Activated CD4-positive, alpha-beta T cell treated with anti-CD3 and anti-CD28 coated beads for 48 hours (primary cell): Measurements from ENCODE around the gene ABHD11.
"Not testable (repeated sequence)": the region's sequence is repeated elsewhere in the genome, so short reads cannot be mapped to it uniquely, and the experiment has no call there.

ENCODE experiments used
- DNase-seq: peaks from one replicate; pipeline ENCODE4 v3.0.0-alpha.2; 2020

The ABHD11 gene, protein sequence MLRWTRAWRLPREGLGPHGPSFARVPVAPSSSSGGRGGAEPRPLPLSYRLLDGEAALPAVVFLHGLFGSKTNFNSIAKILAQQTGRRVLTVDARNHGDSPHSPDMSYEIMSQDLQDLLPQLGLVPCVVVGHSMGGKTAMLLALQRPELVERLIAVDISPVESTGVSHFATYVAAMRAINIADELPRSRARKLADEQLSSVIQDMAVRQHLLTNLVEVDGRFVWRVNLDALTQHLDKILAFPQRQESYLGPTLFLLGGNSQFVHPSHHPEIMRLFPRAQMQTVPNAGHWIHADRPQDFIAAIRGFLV

GRCh38 chr7:73738612-73739386 is at the start of gene ABHD11:
Gene ABHD11, minus strand, starts transcription at chr7:73738802. Its CDS starts 32 bp downstream, at chr7:73738770.
- DNase-seq: peak; percentile 99

GRCh38 chr7:73787786-73788048 is 49.1 kb upstream of the ABHD11 start:
- DNase-seq: not testable (repeated sequence)

DNA sequence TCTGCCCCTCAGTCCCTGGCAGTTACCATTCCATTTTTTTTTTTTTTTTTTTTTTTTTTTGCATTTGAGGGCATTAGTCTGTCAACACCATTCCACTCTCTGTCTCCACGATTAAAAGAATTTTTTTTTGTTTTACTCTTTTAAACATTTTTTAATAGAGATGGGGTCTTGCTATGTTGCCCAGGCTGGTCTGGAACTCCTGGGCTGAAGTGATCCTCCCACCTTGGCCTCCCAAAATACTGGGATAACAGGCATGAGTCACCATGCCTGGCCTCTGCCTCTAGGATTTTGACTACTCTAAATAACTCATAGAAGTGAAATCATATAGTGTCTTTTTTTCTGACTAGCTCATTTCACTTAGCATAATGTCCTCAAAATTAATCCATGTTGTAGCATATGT is 48.0 kb upstream of the ABHD11 start:
- no peak for DNase-seq

GRCh38 chr7:73779517-73779916 is 40.9 kb upstream of the ABHD11 start:
- no peak for DNase-seq

- no peak for DNase-seq
Measured at GRCh38 chr7:73778801-73779389, 40.3 kb upstream of the ABHD11 start.

- no peak for DNase-seq
Measured at GRCh38 chr7:73774923-73775322, 36.3 kb upstream of the ABHD11 start.

GRCh38 chr7:73773700-73774517 is 35.3 kb upstream of the ABHD11 start:
- no peak for DNase-seq

GRCh38 chr7:73770860-73771670 is 32.5 kb upstream of the ABHD11 start:
- no peak for DNase-seq

DNA sequence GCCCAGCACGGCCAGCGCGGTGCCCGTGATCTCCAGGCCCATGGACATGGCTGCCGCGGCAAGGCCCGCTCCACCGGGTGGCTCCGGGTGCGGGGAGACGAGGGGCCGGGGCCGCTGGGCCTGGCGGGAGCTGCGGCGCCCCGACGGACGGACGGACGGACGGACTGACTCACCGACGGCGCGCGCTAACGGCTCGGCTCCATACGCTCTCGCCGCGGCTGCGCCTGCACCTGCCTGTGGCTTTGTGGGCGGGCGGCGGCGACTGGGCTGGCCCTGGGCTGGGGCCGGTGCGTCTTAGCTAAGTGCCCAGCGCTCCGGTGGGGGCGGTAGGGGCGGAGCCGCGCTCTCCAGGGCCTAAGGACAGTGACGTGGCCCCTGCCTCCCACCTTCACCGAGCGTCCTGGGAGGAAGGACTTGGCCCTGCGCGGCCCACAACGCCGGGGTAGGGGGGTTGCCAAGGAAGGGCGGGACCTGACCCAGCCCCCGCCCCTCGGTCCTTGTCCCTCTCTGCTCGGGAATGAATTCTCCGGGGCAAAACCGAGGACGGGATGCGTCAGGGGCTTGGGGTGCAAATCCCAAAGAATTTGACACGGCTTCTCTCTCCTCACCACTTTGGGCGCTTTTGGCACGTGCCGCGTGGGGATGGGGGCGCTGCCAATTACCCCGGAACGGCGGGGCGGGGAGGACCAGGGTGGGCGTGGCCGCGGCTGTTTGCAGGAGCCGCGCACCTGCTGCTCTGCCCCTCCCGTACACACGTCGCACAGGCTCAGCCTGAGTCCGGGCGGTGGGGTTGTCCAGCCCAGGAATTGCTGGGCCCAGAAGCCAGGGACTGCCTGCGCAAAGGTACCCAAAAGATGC is 31.6 kb upstream of the ABHD11 start, which contains the start of gene CLDN3:
Gene CLDN3, minus strand, starts transcription at position 269 of the 858 bp plus-strand sequence. Its CDS starts 221 bp downstream, at position 48.
- DNase-seq: peak; percentile 33

GRCh38 chr7:73769481-73770001 is 30.9 kb upstream of the ABHD11 start:
- no peak for DNase-seq

DNA sequence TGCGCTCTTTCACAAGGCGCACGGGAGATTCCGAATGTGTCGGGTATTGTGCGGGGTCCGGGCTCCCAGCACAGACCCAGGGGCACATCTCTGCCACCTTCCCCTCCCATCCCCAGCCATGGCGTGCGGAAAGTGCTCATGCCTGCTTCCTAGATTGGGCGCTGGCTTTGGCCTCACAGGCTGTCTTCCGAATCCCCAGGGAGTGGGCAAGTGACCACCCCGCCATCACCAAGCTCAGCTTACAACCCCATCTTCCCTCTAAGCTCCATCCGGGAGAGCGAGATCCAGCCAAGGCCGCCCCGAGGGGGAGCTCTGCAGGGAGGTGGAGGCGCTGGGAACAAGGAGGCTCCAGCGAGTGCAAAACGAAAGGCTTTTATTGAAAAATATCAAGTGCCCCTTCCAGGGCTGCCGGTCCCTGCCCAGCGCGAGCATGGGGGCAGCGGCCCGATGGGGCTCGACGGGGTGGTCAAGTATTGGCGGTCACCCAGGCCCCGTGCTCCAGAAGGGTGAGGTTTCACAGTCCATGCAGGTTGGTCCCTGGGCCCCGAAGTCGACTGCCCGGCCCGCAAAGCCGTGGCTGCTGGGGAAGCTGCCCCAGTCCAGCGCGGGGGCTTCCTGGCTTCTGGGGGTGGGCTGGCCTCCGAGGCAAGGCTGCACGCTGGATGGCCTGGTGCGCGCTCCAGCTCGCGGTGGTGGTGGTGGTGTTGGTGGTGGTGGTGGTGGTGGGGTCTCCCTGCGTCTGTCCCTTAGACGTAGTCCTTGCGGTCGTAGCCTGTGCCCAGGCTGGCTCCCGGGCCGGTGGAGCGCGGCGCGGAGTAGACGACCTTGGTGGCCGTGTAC is 30.3 kb upstream of the ABHD11 start:
- no peak for DNase-seq

GRCh38 chr7:73766556-73767229 is 28.1 kb upstream of the ABHD11 start:
- DNase-seq: no peak

- no peak for DNase-seq
Measured at GRCh38 chr7:73762659-73762999, 24.0 kb upstream of the ABHD11 start.

GRCh38 chr7:73761854-73762658 is 23.5 kb upstream of the ABHD11 start:
- DNase-seq: no peak

GRCh38 chr7:73758581-73759138 is 20.1 kb upstream of the ABHD11 start:
- DNase-seq: no peak

DNA sequence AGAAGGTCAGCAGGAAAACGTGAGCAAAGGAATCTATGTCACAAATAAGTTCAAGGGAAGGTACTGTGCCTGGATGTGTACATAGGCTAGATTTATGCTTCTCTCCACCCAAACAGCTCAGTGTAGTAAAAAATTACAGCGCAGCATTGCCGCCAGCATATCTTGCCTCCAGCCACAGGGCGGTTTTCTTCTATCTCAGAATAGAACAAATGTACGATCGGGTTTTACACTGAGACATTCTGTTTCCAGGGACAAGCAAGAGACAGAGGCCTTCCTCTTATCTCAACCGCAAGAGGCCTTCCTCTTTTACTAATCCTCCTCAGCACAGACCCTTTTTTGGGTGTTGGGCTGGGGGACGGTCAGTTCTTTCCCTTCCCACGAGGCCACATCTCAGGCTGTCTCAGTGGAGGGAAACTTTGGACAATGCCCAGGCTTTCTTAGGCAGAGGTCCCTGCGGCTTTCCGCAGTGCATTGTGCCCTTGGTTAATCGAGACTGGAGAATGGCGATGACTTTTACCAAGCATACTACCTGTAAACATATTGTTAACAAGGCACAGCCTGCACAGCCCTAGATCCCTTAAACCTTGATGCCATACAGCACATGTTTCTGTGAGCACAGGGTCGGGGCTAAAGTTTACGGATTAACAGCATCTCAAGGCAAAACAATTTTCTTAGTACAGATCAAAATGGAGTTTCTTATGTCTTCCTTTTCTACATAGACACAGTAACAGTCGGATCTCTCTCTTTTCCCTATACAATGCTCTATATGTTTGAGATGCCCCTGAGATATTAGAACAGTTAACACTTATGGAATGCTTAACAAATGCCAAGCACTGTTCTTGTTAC is 11.6 kb upstream of the ABHD11 start:
- no peak for DNase-seq

GRCh38 chr7:73746378-73746777 is 7.8 kb upstream of the ABHD11 start:
- DNase-seq: no peak
